HepG2 (cell line): ENCODE measurements around the gene SLC36A3. TPM values are rescaled to one million over a fixed set of nuclear protein-coding genes. Genes with fewer than 3 reads are reported as not detected.

ENCODE experiments used
- AHDC1 ChIP-seq: sonication (generic); formaldehyde crosslinking; IDR thresholded peaks from 2 replicates; pipeline ENCODE4 v1.5.1; 2020; ENCODE audit warnings: mild to moderate bottlenecking, missing genetic modification reagents, borderline replicate concordance
- GLMP ChIP-seq: sonication (generic); formaldehyde crosslinking; IDR thresholded peaks from 2 replicates; pipeline ENCODE4 v1.9.0; 2021; ENCODE audit warnings: missing genetic modification reagents, mild to moderate bottlenecking, borderline replicate concordance
- GMEB1 ChIP-seq: sonication (generic); formaldehyde crosslinking; IDR thresholded peaks from 2 replicates; pipeline ENCODE4 v1.5.1; 2020; ENCODE audit warnings: missing genetic modification reagents, mild to moderate bottlenecking, borderline replicate concordance
- HIVEP1 ChIP-seq: sonication (generic); formaldehyde crosslinking; IDR thresholded peaks from 2 replicates; pipeline ENCODE4 v1.4.0; 2020; ENCODE audit warnings: mild to moderate bottlenecking, missing genetic modification reagents
- HMG20A ChIP-seq: IDR thresholded peaks from 2 replicates; pipeline ENCODE4 v1.6.1; 2016; ENCODE audit warnings: borderline replicate concordance
- LRRFIP1 ChIP-seq: sonication (generic); formaldehyde crosslinking; conservative IDR thresholded peaks from 2 replicates; pipeline ENCODE4 v1.4.0; 2020; ENCODE audit warnings: missing genetic modification reagents
- MNT ChIP-seq: fragments of 450-650 bp; IDR thresholded peaks from 2 replicates; pipeline ENCODE4 v1.6.1; 2016
- ZFP36 ChIP-seq: fragments of 150-350 bp; IDR thresholded peaks from 2 replicates; pipeline ENCODE4 v1.6.1; 2018; ENCODE audit warnings: borderline replicate concordance, low read length, low read depth; ENCODE audit not compliant: partially characterized antibody
- ZNF260 ChIP-seq: sonication (generic); formaldehyde crosslinking; IDR thresholded peaks from 2 replicates; pipeline ENCODE4 v1.4.0; 2020; ENCODE audit warnings: missing genetic modification reagents, low read depth, mild to moderate bottlenecking, borderline replicate concordance
- ZNF333 ChIP-seq: sonication (generic); formaldehyde crosslinking; IDR thresholded peaks from 2 replicates; pipeline ENCODE4 v1.4.0; 2020; ENCODE audit warnings: mild to moderate bottlenecking, missing genetic modification reagents, borderline replicate concordance
- ZNF567 ChIP-seq: sonication (generic); formaldehyde crosslinking; IDR thresholded peaks from 2 replicates; pipeline ENCODE4 v1.8.1; 2023; ENCODE audit warnings: mild to moderate bottlenecking, missing genetic modification reagents, borderline replicate concordance
- ZNF710 ChIP-seq: sonication (generic); formaldehyde crosslinking; IDR thresholded peaks from 2 replicates; pipeline ENCODE4 v1.5.0; 2020; ENCODE audit warnings: mild to moderate bottlenecking, missing genetic modification reagents, borderline replicate concordance
- ZNF772 ChIP-seq: sonication (generic); formaldehyde crosslinking; IDR thresholded peaks from 2 replicates; pipeline ENCODE4 v1.5.0; 2020; ENCODE audit warnings: mild to moderate bottlenecking, missing genetic modification reagents
- polyA plus RNA-seq, 8 experiments: library from polyadenylated mRNA; depleted of rRNA in 3 of 8; stranded (reverse) in 7 of 8; unstranded in 1 of 8; fragments of >200 nt; fragmentation: Illumina TruSeq in 4 of 8; extraction: Trizol in 4 of 8; gene quantifications; 2 replicates each; pipeline versions ENCODE4 v1.2.1 to v1.2.3, GENCODE V29; 2011 to 2016; ENCODE audit warnings: low read depth in 4 of 8, missing spikeins in 1 of 8, mixed read lengths in 1 of 8; ENCODE audit not compliant: insufficient read depth in 1 of 8
- total RNA-seq, 5 experiments: library from RNA; depleted of rRNA; stranded (reverse); fragments of >200 nt; fragmentation: Illumina TruSeq; extraction: Trizol; gene quantifications; 2 replicates each; pipeline ENCODE4 v1.2.3, GENCODE V29; 2016; ENCODE audit warnings: low read depth in 1 of 5

The SLC36A3 gene
- total and polyA plus RNA-seq, 2 of the 13 experiments (the other 11 are each of a cell fraction or from before 2014, with no cell fraction given), result not detected

GRCh38 chr5:151251001-151251551, 52.5 kb downstream of the SLC36A3 start (continued):
- TF ChIP-seq ZFP36 (no peak), ZNF260 (no peak), HMG20A (CRISPR knock-in tag) (no peak), LRRFIP1 (CRISPR knock-in tag) (no peak), AHDC1 (no peak), GMEB1 (CRISPR knock-in tag) (no peak), ZNF333 (CRISPR knock-in tag) (no peak), GLMP (CRISPR knock-in tag) (no peak), ZNF710 (no peak), ZNF772 (CRISPR knock-in tag) (peak; percentile 13; the same call in 1 of the 2 replicates), MNT (no peak), HIVEP1 (CRISPR knock-in tag) (no peak), ZNF567 (no peak)
